ENCODE results near the gene BAHD1.

Gene BAHD1

DNA sequence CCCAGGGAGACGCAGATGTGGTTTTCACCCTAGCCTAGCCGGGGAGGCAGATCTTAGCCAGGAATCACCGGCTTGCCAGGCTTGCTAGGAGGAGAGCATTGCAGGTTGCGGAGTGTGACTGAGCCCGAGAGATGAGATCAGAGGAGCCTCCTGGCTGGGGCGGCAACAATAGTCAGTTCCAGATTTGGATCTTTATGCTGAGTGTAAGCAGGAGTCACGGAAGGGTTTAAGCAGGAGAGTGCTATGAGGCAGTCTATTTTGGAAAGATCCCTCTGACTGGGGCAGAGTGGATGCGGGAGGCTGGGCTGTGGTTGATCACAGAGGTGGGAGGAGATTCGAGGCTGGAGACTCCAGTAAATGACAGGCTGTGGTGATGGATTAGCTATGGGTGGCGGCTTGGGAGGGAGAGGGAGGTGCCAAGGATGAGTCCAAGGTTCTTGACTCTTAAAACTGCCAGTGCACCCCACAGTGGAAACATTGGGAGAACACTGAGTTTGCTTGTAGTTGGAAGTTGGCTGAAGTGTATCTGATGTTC is 10.4 kb upstream of the BAHD1 start:
- TF ChIP-seq, protein P1, sequence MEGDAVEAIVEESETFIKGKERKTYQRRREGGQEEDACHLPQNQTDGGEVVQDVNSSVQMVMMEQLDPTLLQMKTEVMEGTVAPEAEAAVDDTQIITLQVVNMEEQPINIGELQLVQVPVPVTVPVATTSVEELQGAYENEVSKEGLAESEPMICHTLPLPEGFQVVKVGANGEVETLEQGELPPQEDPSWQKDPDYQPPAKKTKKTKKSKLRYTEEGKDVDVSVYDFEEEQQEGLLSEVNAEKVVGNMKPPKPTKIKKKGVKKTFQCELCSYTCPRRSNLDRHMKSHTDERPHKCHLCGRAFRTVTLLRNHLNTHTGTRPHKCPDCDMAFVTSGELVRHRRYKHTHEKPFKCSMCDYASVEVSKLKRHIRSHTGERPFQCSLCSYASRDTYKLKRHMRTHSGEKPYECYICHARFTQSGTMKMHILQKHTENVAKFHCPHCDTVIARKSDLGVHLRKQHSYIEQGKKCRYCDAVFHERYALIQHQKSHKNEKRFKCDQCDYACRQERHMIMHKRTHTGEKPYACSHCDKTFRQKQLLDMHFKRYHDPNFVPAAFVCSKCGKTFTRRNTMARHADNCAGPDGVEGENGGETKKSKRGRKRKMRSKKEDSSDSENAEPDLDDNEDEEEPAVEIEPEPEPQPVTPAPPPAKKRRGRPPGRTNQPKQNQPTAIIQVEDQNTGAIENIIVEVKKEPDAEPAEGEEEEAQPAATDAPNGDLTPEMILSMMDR (IDR thresholded peaks at IDR 0.05; ENCODE audit: control insufficient read depth, insufficient read depth, low read depth, low read length, missing control alignments): no peak
- H3K4me3 ChIP-seq (ENCODE audit: control insufficient read depth, low read depth, low read length): no peak overlapping the region; the same call in 1 of the 2 replicates
- no peak for DNase-seq (ENCODE audit: low read depth)

DNA sequence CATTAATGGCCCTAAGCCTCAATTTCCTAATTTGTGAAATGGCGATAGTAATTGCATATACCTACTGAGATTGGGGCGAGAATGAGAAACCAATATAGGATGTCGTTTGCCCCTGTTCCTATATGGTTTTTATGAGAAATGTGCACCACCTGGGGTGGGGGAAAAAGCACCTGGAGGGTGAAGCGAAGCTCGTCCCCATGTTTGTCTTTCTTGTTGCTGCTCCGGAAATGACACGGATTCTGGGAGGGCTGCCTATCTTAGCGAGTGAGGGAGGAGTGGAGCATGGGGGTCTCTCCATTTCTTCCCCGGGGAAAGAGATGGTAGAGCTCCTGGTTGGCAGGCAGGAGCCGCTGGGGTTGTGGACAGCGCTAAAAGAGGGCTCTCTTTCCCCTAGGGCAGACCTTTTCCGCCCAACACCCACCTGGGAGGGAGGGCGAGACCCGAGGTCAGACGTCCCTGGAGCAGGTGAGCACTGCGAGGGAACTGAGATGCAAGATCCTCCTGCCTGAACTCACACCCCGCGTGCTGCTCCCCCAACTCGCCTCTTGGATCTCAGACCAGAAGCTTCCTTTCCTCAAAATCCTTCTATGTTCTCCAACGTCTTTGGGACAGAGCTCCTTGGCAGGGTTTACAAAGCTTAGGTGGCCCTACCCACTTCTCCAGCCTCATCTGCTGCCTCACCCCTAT is 5.6 kb upstream of the BAHD1 start:
- no peak for DNase-seq (ENCODE audit: low read depth)
- TF ChIP-seq, protein P1 (IDR thresholded peaks at IDR 0.05; ENCODE audit: control insufficient read depth, insufficient read depth, low read depth, low read length, missing control alignments): no peak
- H3K4me3 ChIP-seq (ENCODE audit: control insufficient read depth, low read depth, low read length): no peak overlapping the region

DNA sequence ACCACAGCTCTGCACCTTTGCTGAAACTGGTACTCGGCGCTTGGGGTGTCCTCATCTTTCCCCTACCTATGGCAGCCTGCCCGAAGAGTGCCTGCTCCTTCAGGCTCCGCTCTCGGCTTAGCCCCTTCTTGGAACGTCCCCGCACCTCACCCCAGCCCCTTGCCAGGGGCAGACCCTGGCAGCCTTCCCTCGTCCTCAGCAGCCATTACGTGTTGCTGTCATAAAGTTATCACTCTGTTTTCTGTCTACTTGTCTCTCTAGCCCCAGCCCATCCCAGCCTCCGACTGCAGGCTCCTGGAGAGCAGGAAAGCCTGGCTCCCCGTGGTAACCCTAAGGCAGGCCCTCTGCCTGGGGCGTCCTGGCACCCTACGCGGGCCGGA is 5.1 kb upstream of the BAHD1 start:
- TF ChIP-seq, protein P1 (IDR thresholded peaks at IDR 0.05; ENCODE audit: control insufficient read depth, insufficient read depth, low read depth, low read length, missing control alignments): no peak
- DNase-seq (ENCODE audit: low read depth): no peak
- no peak overlapping the region; the same call in 1 of the 2 replicates for H3K4me3 ChIP-seq (ENCODE audit: control insufficient read depth, low read depth, low read length)

DNA sequence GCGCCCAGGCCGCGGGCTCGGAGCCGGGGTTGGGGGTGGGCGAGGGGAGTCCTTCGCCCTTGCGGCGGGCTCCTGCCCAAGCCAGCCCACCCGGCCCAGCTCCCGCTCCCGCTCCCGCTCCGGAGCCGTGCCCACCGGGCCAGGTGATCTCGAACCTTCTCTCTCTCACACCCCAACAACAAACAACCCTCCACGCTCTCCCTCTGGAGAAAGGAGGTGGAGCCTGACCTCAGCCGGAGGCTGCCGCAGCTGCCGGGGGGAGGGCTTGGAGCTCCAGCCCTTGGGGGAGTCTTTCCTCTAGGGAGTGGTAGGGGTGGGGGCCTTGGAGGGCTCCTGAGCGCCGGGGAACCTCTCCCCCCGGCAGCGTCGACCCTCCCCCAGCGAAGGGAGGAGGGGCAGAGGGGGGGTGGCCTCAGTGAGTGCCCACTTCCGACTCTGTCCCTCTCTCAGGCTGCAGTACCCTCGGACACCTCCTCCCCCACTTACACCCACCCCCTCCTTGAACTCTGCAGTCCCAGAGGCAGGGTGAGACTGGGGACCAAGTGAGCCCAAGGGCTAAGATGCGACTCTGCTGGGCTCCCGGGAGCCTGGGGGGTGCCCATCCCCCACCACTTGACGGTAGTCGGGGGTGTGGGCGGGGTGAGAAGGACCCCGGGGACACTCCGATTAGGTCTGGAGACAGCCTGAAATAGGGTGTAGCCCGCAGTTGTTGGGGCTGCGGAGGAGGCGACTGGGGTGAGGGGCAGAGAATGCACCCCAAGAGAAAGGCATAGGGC is 4.4 kb upstream of the BAHD1 start:
- TF ChIP-seq, protein P1 (IDR thresholded peaks at IDR 0.05; ENCODE audit: control insufficient read depth, insufficient read depth, low read depth, low read length, missing control alignments): no peak
- no peak for DNase-seq (ENCODE audit: low read depth)
- peak overlapping the region; percentile 43 for H3K4me3 ChIP-seq (ENCODE audit: control insufficient read depth, low read depth, low read length)

DNA sequence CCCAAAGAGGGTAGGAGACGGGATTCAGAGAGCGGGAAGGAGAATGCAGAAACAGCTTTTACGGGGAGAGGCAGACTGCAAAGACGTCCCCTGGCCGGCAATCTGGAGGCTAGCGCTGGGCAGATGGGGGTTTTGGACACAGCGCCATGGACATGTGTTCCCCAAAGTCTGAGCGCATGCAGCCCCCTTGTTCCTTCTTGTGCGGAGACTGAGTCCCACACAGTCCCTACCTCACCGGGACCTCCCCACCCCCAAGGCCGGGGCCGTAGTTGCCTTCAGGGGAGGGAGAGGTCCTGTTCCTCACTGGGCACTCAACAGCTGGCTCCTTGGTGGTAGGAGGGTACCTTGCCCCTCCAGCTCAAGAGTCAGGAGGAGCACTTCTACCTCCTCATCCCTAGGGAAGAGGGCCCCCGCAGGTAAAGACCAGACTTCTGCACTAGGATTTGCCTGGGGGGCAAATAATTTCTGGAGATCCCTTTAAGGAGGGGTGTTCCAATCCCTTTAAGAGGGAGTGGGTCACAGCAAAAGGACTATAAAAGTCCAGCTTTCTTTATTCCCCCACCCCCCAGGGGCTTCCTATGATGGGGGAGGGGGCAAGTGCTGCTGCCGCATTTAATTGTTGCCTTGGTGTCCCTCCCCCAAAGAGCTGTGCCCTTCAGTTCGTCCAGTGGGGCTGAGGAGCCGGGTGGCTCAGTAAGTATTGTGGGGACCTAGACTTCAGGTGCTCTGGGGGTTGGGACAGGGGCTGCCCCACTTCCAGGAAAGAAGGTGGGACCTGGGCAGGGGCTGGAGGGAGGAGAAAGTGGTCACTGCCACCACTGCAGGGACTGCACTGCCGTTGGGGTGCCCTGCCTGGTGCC is 3.6 kb upstream of the BAHD1 start:
- no peak for DNase-seq (ENCODE audit: low read depth)
- TF ChIP-seq, protein P1 (IDR thresholded peaks at IDR 0.05; ENCODE audit: control insufficient read depth, insufficient read depth, low read depth, low read length, missing control alignments): no peak
- peak overlapping the region; percentile 43 for H3K4me3 ChIP-seq (ENCODE audit: control insufficient read depth, low read depth, low read length)
